K562 (cell line): ENCODE data around the gene DGCR2. TPM values are rescaled to one million over a fixed set of nuclear protein-coding genes. Genes with fewer than 3 reads are reported as not detected.

ENCODE experiments used
- E2F1 ChIP-seq: sonication (generic); formaldehyde crosslinking; IDR thresholded peaks from 2 replicates; pipeline ENCODE4 v1.8.1; 2023; ENCODE audit warnings: mild to moderate bottlenecking, missing genetic modification reagents, moderate library complexity
- FOSL1 ChIP-seq: fragments of 200-800 bp; sonication (Bioruptor generic); conservative IDR thresholded peaks from 2 replicates; pipeline ENCODE4 v1.6.1; 2016; ENCODE audit warnings: missing genetic modification characterization, missing compliant biosample characterization
- MBD2 ChIP-seq: sonication (generic); IDR thresholded peaks from 2 replicates; pipeline ENCODE4 v1.6.1; 2016; ENCODE audit warnings: low read depth, borderline replicate concordance
- NKRF ChIP-seq: fragments of 450-650 bp; IDR thresholded peaks from 2 replicates; pipeline ENCODE4 v1.6.1; 2016; ENCODE audit warnings: borderline replicate concordance
- PHF8 ChIP-seq: fragments of 200-600 bp; sonication (generic); IDR thresholded peaks from 2 replicates; pipeline ENCODE4 v1.6.1; 2012; ENCODE audit warnings: mixed run types, mild to moderate bottlenecking, inconsistent platforms, low read length, moderate library complexity, borderline replicate concordance
- PYGO2 ChIP-seq: fragments of 450-650 bp; IDR thresholded peaks from 2 replicates; pipeline ENCODE4 v1.6.1; 2016; ENCODE audit warnings: mild to moderate bottlenecking, missing genetic modification characterization, moderate library complexity, missing compliant biosample characterization
- RFX7 ChIP-seq: fragments of 250-450 bp; sonication (Bioruptor Pico); IDR thresholded peaks from 2 replicates; pipeline ENCODE4 v1.5.1; 2021; ENCODE audit warnings: mild to moderate bottlenecking
- RUNX1 ChIP-seq: sonication (generic); IDR thresholded peaks from 2 replicates; pipeline ENCODE4 v1.6.1; 2016; ENCODE audit warnings: antibody characterized with exemption, low read depth
- SLC30A9 ChIP-seq: fragments of 250-450 bp; sonication (Bioruptor Pico); IDR thresholded peaks from 2 replicates; pipeline ENCODE4 v1.8.0; 2022; ENCODE audit warnings: mild to moderate bottlenecking, moderate library complexity
- TAF1 ChIP-seq: IDR thresholded peaks from 2 replicates; pipeline ENCODE4 v1.6.1; 2011; ENCODE audit warnings: mild to moderate bottlenecking, low read length, moderate library complexity; ENCODE audit not compliant: insufficient read depth, control insufficient read depth, severe bottlenecking; ENCODE audit errors: extremely low read depth
- ZNF184 ChIP-seq: sonication (generic); formaldehyde crosslinking; IDR thresholded peaks from 2 replicates; pipeline ENCODE4 v1.5.0; 2020; ENCODE audit warnings: missing genetic modification reagents
- polyA plus RNA-seq, 8 experiments: library from polyadenylated mRNA; depleted of rRNA in 4 of 8; stranded (reverse) in 5 of 8; unstranded in 3 of 8; fragments of >200 nt; fragmentation: Nextera tagmentation in 2 of 8; fragmentation: Illumina TruSeq in 1 of 8; extraction: Ambion mirVana in 2 of 8; extraction: Trizol in 1 of 8; gene quantifications; 2 replicates each; pipeline versions ENCODE4 v1.2.1 to v1.2.3, GENCODE V29; 2011 to 2014; ENCODE audit warnings: inconsistent platforms in 1 of 8, missing spikeins in 1 of 8
- total RNA-seq, 7 experiments: library from RNA; depleted of rRNA in 6 of 7; stranded (reverse); fragments of >200 nt in 6 of 7; fragmentation: Illumina TruSeq in 2 of 7; extraction: Trizol in 2 of 7; gene quantifications; 2 replicates each; pipeline versions ENCODE4 v1.2.1 to v1.2.3, GENCODE V29; 2011 to 2021; ENCODE audit warnings: low replicate concordance in 1 of 7
- TF ChIP-seq, protein P1 (sequence below): sonication (generic); formaldehyde crosslinking; IDR thresholded peaks from 2 replicates; pipeline ENCODE4 v1.8.1; 2023; ENCODE audit warnings: mild to moderate bottlenecking, missing genetic modification reagents
- TF ChIP-seq, protein P2 (sequence below): IDR thresholded peaks from 2 replicates; pipeline ENCODE4 v1.6.1; 2011; ENCODE audit warnings: borderline replicate concordance, low read depth, mild to moderate bottlenecking, moderate library complexity, low read length; ENCODE audit not compliant: insufficient read depth, poor library complexity, severe bottlenecking
- TF ChIP-seq, protein P3 (sequence below), 2 experiments: fragments of 450-650 bp; IDR thresholded peaks; 2 replicates each; pipeline ENCODE4 v1.6.1; 2016
- TF ChIP-seq, protein P4 (sequence below): sonication (generic); formaldehyde crosslinking; IDR thresholded peaks from 2 replicates; pipeline ENCODE4 v1.8.0; 2022; ENCODE audit warnings: mild to moderate bottlenecking, missing genetic modification reagents

DGCR2 gene
- total and polyA plus RNA-seq, 9 of the 15 experiments (the other 6 are each of a cell fraction or from before 2014, with no cell fraction given): 0.69 to 101 (median 56.4) TPM

- TF ChIP-seq, protein P1, sequence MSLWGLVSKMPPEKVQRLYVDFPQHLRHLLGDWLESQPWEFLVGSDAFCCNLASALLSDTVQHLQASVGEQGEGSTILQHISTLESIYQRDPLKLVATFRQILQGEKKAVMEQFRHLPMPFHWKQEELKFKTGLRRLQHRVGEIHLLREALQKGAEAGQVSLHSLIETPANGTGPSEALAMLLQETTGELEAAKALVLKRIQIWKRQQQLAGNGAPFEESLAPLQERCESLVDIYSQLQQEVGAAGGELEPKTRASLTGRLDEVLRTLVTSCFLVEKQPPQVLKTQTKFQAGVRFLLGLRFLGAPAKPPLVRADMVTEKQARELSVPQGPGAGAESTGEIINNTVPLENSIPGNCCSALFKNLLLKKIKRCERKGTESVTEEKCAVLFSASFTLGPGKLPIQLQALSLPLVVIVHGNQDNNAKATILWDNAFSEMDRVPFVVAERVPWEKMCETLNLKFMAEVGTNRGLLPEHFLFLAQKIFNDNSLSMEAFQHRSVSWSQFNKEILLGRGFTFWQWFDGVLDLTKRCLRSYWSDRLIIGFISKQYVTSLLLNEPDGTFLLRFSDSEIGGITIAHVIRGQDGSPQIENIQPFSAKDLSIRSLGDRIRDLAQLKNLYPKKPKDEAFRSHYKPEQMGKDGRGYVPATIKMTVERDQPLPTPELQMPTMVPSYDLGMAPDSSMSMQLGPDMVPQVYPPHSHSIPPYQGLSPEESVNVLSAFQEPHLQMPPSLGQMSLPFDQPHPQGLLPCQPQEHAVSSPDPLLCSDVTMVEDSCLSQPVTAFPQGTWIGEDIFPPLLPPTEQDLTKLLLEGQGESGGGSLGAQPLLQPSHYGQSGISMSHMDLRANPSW: 0 out of 2 replicates have a peak, but pooled peaks have one; percentile 23
- no peak for TF ChIP-seq SLC30A9
- no peak for TF ChIP-seq NKRF
- no peak for TF ChIP-seq MBD2
- TF ChIP-seq, protein P2, sequence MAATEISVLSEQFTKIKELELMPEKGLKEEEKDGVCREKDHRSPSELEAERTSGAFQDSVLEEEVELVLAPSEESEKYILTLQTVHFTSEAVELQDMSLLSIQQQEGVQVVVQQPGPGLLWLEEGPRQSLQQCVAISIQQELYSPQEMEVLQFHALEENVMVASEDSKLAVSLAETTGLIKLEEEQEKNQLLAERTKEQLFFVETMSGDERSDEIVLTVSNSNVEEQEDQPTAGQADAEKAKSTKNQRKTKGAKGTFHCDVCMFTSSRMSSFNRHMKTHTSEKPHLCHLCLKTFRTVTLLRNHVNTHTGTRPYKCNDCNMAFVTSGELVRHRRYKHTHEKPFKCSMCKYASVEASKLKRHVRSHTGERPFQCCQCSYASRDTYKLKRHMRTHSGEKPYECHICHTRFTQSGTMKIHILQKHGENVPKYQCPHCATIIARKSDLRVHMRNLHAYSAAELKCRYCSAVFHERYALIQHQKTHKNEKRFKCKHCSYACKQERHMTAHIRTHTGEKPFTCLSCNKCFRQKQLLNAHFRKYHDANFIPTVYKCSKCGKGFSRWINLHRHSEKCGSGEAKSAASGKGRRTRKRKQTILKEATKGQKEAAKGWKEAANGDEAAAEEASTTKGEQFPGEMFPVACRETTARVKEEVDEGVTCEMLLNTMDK: peak; percentile 26
- no peak for TF ChIP-seq FOSL1 (tag)
- TF ChIP-seq PHF8: peak; percentile 10; the same call in 1 of the 2 replicates
- TF ChIP-seq PYGO2: no peak
- no peak for TF ChIP-seq RFX7 (CRISPR knock-in tag)
- TF ChIP-seq RUNX1: 0 out of 2 replicates have a peak, but pooled peaks have one; percentile 27
- TF ChIP-seq TAF1: no peak
- TF ChIP-seq ZNF184 (CRISPR knock-in tag): no peak
- TF ChIP-seq, protein P3, sequence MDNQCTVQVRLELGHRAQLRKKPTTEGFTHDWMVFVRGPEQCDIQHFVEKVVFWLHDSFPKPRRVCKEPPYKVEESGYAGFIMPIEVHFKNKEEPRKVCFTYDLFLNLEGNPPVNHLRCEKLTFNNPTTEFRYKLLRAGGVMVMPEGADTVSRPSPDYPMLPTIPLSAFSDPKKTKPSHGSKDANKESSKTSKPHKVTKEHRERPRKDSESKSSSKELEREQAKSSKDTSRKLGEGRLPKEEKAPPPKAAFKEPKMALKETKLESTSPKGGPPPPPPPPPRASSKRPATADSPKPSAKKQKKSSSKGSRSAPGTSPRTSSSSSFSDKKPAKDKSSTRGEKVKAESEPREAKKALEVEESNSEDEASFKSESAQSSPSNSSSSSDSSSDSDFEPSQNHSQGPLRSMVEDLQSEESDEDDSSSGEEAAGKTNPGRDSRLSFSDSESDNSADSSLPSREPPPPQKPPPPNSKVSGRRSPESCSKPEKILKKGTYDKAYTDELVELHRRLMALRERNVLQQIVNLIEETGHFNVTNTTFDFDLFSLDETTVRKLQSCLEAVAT (IDR thresholded peaks at IDR 0.05): peak in 1 of 2 experiments; percentile 59; a peak in 1 of 4 replicates
- TF ChIP-seq, protein P4, sequence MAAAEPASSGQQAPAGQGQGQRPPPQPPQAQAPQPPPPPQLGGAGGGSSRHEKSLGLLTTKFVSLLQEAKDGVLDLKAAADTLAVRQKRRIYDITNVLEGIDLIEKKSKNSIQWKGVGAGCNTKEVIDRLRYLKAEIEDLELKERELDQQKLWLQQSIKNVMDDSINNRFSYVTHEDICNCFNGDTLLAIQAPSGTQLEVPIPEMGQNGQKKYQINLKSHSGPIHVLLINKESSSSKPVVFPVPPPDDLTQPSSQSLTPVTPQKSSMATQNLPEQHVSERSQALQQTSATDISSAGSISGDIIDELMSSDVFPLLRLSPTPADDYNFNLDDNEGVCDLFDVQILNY (CRISPR knock-in tag): 0 out of 2 replicates have a peak, but pooled peaks have one; percentile 54
- TF ChIP-seq E2F1 (CRISPR knock-in tag): 0 out of 2 replicates have a peak, but pooled peaks have one; percentile 12
These were observed 24.2 kb upstream of the DGCR2 start (continued) for GRCh38 chr22:19146215-19146968.
